ENCODE results near the gene TRMU. TPM values are rescaled to one million over a fixed set of nuclear protein-coding genes. Genes with fewer than 3 reads are reported as not detected.

The TRMU gene
- total and polyA plus RNA-seq, 4 donors, result 14.3 to 34.4 (median 18.6) TPM

GRCh38 chr22:46352691-46353386 lies 17.3 kb downstream of the TRMU start:
- WGBS, result 90% methylated on average over 20 of the region's 20 CpGs
- H3K27ac ChIP-seq (ENCODE audit: low read depth in 1 of 2, low read length in 2 of 2), result no peak overlapping the region
- no peak for DNase-seq (ENCODE audit: low spot score)
- H3K9ac ChIP-seq (ENCODE audit: low read depth in 1 of 2, low read length in 2 of 2), result no peak overlapping the region
- H3K9me3 ChIP-seq (ENCODE audit: control insufficient read depth in 4 of 4, low read length in 3 of 4), result no peaks in the 10 kb centered on the region
- H3K4me1 ChIP-seq (ENCODE audit: control insufficient read depth in 4 of 4, insufficient read depth in 4 of 4, low read length in 3 of 4), result no peaks in the 10 kb centered on the region
- H3K36me3 ChIP-seq (ENCODE audit: control insufficient read depth in 4 of 4, insufficient read depth in 3 of 4, low read depth in 1 of 4, low read length in 3 of 4), result peaks cover 18 to 66% (median 37%) of the 10 kb centered on the region in 4 donors
- H3K27me3 ChIP-seq (ENCODE audit: control insufficient read depth in 4 of 4, insufficient read depth in 4 of 4, low read length in 3 of 4), result no peaks in the 10 kb centered on the region
- TF ChIP-seq FOXA1 (IDR thresholded peaks at IDR 0.05) (no peak), REST (IDR thresholded peaks at IDR 0.05) (no peak), SP1 (IDR thresholded peaks at IDR 0.05) (no peak), HNF4A (conservative IDR thresholded peaks at IDR 0.05) (no peak), HNF4G (IDR thresholded peaks at IDR 0.05) (no peak), ATF3 (IDR thresholded peaks at IDR 0.05) (no peak), ZBTB33 (IDR thresholded peaks at IDR 0.05) (no peak), EGR1 (IDR thresholded peaks at IDR 0.05; ENCODE audit: low read depth in 2 of 2) (no peak), CTCF (IDR thresholded peaks at IDR 0.05; ENCODE audit: low read depth, low read length, missing input control) (no peak), TAF1 (conservative IDR thresholded peaks at IDR 0.05) (no peak), NR2F2 (IDR thresholded peaks at IDR 0.05) (no peak), JUND (IDR thresholded peaks at IDR 0.05) (no peak), RXRA (IDR thresholded peaks at IDR 0.05) (no peak)
- H3K4me3 ChIP-seq (ENCODE audit: low read depth in 1 of 3, low read length in 3 of 3), result no peak overlapping the region

GRCh38 chr22:46353483-46354105 lies 18.1 kb downstream of the TRMU start:
- DNase-seq (ENCODE audit: low spot score), result no peak
- H3K27me3 ChIP-seq (ENCODE audit: control insufficient read depth in 4 of 4, insufficient read depth in 4 of 4, low read length in 3 of 4), result no peaks in the 10 kb centered on the region
- H3K27ac ChIP-seq (ENCODE audit: low read depth in 1 of 2, low read length in 2 of 2), result no peak overlapping the region
- peaks cover 18 to 65% (median 34%) of the 10 kb centered on the region in 4 donors for H3K36me3 ChIP-seq (ENCODE audit: control insufficient read depth in 4 of 4, insufficient read depth in 3 of 4, low read depth in 1 of 4, low read length in 3 of 4)
- no peaks in the 10 kb centered on the region for H3K9me3 ChIP-seq (ENCODE audit: control insufficient read depth in 4 of 4, low read length in 3 of 4)
- H3K4me1 ChIP-seq (ENCODE audit: control insufficient read depth in 4 of 4, insufficient read depth in 4 of 4, low read length in 3 of 4), result no peaks in the 10 kb centered on the region
- H3K4me3 ChIP-seq (ENCODE audit: low read depth in 1 of 3, low read length in 3 of 3), result no peak overlapping the region
- TF ChIP-seq GABPA (IDR thresholded peaks at IDR 0.05 in 1 of 2, conservative IDR thresholded peaks at IDR 0.05 in 1 of 2), result no peak
- WGBS, result 95% methylated on average over 8 of the region's 8 CpGs
- no peak overlapping the region for H3K9ac ChIP-seq (ENCODE audit: low read depth in 1 of 2, low read length in 2 of 2)

Measured in liver (tissue), 9 donors.